ENCODE measurements around the gene PRRX1.

PRRX1 gene

DNA sequence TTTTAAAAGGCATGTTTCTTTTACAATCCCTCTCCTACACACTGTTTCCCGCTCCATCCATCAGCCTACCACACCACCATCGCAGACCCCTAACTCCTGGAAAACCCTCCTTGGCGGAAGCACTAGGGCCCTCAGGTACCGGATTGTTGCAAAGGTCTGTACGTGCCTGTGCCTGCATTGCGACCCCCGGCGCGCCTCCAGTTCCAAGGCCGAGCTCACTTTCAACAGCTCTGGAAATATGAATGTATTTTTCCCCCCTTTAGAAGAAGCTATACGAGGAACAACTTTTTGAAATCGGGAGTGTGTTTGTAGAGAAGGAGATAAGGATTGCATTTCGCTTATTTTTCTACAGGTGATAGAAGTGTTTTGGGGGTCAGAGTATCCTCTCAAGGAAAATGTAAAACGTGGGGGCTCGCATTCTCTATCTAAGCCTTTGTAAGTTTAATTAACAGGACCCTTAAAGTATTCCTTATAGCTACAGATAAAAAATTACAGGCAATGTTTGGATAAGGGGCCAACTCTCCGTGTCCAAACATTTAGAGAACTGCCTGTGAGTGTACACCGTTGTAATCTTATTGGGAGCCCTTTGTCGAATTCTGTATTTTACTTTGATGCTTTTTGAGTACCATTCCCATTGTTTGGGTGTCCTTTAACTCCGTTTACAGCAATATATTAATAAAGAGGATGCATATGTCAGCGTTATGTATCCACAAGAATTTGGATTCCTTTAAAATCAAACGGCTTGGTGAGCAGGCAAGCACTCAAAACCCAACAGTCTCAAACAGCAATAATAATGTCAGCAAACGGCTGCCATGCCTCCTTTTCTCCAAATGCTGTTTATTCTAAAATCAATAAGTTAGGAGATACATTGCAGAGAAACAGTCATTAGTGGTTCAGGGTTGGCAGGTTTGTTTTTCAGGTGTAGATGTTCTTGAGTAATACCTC, 5.9 kb downstream of the PRRX1 start:
- H3K27ac ChIP-seq (ENCODE audit: low read length), result no peak overlapping the region
- no peak for DNase-seq
- no peak overlapping the region for H2AFZ ChIP-seq (ENCODE audit: low read length)
- no peaks in the 10 kb centered on the region for H3K36me3 ChIP-seq (replicated peaks; ENCODE audit: insufficient read depth, low read length)
- no peaks in the 10 kb centered on the region for H3K9me3 ChIP-seq (replicated peaks; ENCODE audit: insufficient read depth, low read length)
- H3F3A ChIP-seq (ENCODE audit: insufficient read depth, low read length), result no peaks in the 10 kb centered on the region
- H3K79me2 ChIP-seq (ENCODE audit: low read length), result no peaks in the 10 kb centered on the region
- no peak overlapping the region for H3K4me3 ChIP-seq (ENCODE audit: low read length)
- no peak overlapping the region for H3K4me2 ChIP-seq (ENCODE audit: low read depth, low read length)
- H3K9me2 ChIP-seq (replicated peaks; ENCODE audit: insufficient read depth, low read length), result no peaks in the 10 kb centered on the region
- no peaks in the 10 kb centered on the region for H4K20me1 ChIP-seq (ENCODE audit: insufficient read depth, low read length)
- no peaks in the 10 kb centered on the region for H3K4me1 ChIP-seq (ENCODE audit: low read length)
- H3K27me3 ChIP-seq (replicated peaks; ENCODE audit: insufficient read depth, low read length), result no peaks in the 10 kb centered on the region
- no peak overlapping the region for H3K9ac ChIP-seq (ENCODE audit: low read length)
- TF ChIP-seq EZH2phosphoT487 (IDR thresholded peaks at IDR 0.05; ENCODE audit: low read length) (no peak), EZH2 (optimal IDR thresholded peaks at IDR 0.05; ENCODE audit: low read depth, low read length) (no peak)
- TF ChIP-seq, protein P1, sequence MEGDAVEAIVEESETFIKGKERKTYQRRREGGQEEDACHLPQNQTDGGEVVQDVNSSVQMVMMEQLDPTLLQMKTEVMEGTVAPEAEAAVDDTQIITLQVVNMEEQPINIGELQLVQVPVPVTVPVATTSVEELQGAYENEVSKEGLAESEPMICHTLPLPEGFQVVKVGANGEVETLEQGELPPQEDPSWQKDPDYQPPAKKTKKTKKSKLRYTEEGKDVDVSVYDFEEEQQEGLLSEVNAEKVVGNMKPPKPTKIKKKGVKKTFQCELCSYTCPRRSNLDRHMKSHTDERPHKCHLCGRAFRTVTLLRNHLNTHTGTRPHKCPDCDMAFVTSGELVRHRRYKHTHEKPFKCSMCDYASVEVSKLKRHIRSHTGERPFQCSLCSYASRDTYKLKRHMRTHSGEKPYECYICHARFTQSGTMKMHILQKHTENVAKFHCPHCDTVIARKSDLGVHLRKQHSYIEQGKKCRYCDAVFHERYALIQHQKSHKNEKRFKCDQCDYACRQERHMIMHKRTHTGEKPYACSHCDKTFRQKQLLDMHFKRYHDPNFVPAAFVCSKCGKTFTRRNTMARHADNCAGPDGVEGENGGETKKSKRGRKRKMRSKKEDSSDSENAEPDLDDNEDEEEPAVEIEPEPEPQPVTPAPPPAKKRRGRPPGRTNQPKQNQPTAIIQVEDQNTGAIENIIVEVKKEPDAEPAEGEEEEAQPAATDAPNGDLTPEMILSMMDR (IDR thresholded peaks at IDR 0.05; ENCODE audit: low read length), result no peak

DNA sequence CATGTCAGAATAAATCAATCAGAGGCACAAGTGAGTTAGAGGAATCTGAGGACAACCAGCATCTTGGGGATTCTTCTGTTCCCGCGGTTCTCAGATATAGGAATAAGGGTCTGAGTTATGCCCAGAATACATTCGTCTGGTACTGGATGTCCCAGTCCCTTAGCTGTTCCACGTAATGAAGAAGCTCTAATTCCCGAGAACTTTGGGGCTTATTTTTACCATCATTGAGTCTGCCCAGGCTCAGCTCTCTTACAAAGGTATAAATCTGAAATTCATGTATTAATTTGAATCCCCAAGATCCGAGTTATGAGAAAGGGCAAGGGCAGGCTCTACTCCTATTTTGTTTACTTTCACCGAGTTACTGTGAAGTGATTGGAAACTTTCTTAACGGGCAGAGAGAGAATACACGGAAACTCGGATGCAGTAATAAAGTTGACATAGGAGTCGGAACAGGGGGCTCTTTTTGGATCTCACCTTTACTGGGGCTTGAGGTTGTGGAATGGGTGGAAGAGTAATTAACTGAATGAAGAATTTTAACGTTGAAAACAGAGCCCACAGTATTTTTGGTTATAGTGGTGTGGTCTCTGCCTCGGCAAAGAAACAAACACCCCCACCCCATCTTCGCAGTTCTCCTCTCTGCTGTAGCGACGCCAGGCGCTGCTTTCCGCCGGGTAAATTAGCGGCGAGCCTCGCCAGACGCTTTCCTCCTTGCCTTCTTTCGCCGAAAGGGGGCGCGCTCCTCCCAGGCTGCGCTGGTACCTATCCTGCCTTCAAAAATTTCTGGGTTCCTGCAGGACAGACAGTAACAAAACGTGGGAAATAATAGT, 7.1 kb downstream of the PRRX1 start:
- no peak overlapping the region for H3K27ac ChIP-seq (ENCODE audit: low read length)
- no peak for TF ChIP-seq EZH2 (optimal IDR thresholded peaks at IDR 0.05; ENCODE audit: low read depth, low read length)
- TF ChIP-seq, protein P1 (IDR thresholded peaks at IDR 0.05; ENCODE audit: low read length), result peak; percentile 41
- no peak for TF ChIP-seq EZH2phosphoT487 (IDR thresholded peaks at IDR 0.05; ENCODE audit: low read length)
- no peak overlapping the region for H2AFZ ChIP-seq (ENCODE audit: low read length)

DNA sequence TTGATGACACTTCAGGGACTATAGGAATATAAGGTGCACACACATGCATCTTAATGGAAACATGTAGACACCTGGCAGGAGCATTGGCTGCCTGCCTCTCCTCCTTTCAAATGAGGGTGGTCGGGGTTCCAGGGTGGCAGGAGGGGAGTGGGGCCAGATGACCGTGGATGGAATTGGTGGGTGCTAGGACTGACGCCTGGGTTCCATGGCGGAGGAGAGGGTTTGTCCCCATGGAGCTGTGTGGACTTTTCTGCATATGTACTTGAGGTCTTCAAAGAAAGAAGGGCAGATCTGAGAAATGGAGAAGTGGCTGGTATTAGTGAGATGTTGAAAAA, 7.7 kb downstream of the PRRX1 start:
- H3K4me1 ChIP-seq (ENCODE audit: low read length), result no peaks in the 10 kb centered on the region
- H3K9ac ChIP-seq (ENCODE audit: low read length), result no peak overlapping the region
- no peaks in the 10 kb centered on the region for H3K27me3 ChIP-seq (replicated peaks; ENCODE audit: insufficient read depth, low read length)
- H3K36me3 ChIP-seq (replicated peaks; ENCODE audit: insufficient read depth, low read length), result no peaks in the 10 kb centered on the region
- no peaks in the 10 kb centered on the region for H3K9me3 ChIP-seq (replicated peaks; ENCODE audit: insufficient read depth, low read length)
- no peaks in the 10 kb centered on the region for H3K79me2 ChIP-seq (ENCODE audit: low read length)
- no peak overlapping the region for H3K27ac ChIP-seq (ENCODE audit: low read length)
- H3K4me3 ChIP-seq (ENCODE audit: low read length), result no peak overlapping the region
- no peak overlapping the region for H2AFZ ChIP-seq (ENCODE audit: low read length)
- TF ChIP-seq, protein P1 (IDR thresholded peaks at IDR 0.05; ENCODE audit: low read length), result no peak
- no peak for TF ChIP-seq EZH2 (optimal IDR thresholded peaks at IDR 0.05; ENCODE audit: low read depth, low read length)
- TF ChIP-seq EZH2phosphoT487 (IDR thresholded peaks at IDR 0.05; ENCODE audit: low read length), result no peak
- DNase-seq, result no peak
- no peak overlapping the region for H3K4me2 ChIP-seq (ENCODE audit: low read depth, low read length)
- H3K9me2 ChIP-seq (replicated peaks; ENCODE audit: insufficient read depth, low read length), result no peaks in the 10 kb centered on the region
- H4K20me1 ChIP-seq (ENCODE audit: insufficient read depth, low read length), result no peaks in the 10 kb centered on the region
- no peaks in the 10 kb centered on the region for H3F3A ChIP-seq (ENCODE audit: insufficient read depth, low read length)

More for the DNA sequence above, 7.1 kb downstream of the PRRX1 start:
- no peaks in the 10 kb centered on the region for H3K9me2 ChIP-seq (replicated peaks; ENCODE audit: insufficient read depth, low read length)
- H3K4me2 ChIP-seq (ENCODE audit: low read depth, low read length), result no peak overlapping the region
- no peaks in the 10 kb centered on the region for H3K79me2 ChIP-seq (ENCODE audit: low read length)
- H3K4me3 ChIP-seq (ENCODE audit: low read length), result no peak overlapping the region
- H3K9me3 ChIP-seq (replicated peaks; ENCODE audit: insufficient read depth, low read length), result no peaks in the 10 kb centered on the region
- H3K9ac ChIP-seq (ENCODE audit: low read length), result no peak overlapping the region
- H3K27me3 ChIP-seq (replicated peaks; ENCODE audit: insufficient read depth, low read length), result no peaks in the 10 kb centered on the region
- no peaks in the 10 kb centered on the region for H4K20me1 ChIP-seq (ENCODE audit: insufficient read depth, low read length)
- no peaks in the 10 kb centered on the region for H3K4me1 ChIP-seq (ENCODE audit: low read length)
- DNase-seq, result no peak
- no peaks in the 10 kb centered on the region for H3K36me3 ChIP-seq (replicated peaks; ENCODE audit: insufficient read depth, low read length)
- H3F3A ChIP-seq (ENCODE audit: insufficient read depth, low read length), result no peaks in the 10 kb centered on the region

Data from MM.1S (cell line).